ACC112 (cell line): ENCODE results near the gene ZNF281.
A peak's percentile ranks its signal among the peaks of the same experiment; 100 is the strongest.

Experiments
- H2AFZ ChIP-seq: fragments of 200-600 bp; sonication (generic); one replicate; pipeline ENCODE4 v1.6.0; 2017; ENCODE audit warnings: antibody characterized with exemption, low read length; ENCODE audit not compliant: unreplicated experiment
- H3K27ac ChIP-seq: fragments of 200-600 bp; sonication (generic); 2 replicates; pipeline ENCODE4 v1.5.1; 2014; ENCODE audit warnings: low read depth, mild to moderate bottlenecking, antibody characterized with exemption, low read length, moderate library complexity
- H3K27me3 ChIP-seq: fragments of 200-600 bp; sonication (generic); 2 replicates; pipeline ENCODE4 v1.6.1; 2014; ENCODE audit warnings: mild to moderate bottlenecking, antibody characterized with exemption, low read length, moderate library complexity, mixed read lengths; ENCODE audit not compliant: insufficient read depth
- H3K36me3 ChIP-seq: fragments of 200-600 bp; sonication (generic); 2 replicates; pipeline ENCODE4 v1.6.1; 2016; ENCODE audit warnings: mild to moderate bottlenecking, antibody characterized with exemption, low read length, moderate library complexity, mixed read lengths; ENCODE audit not compliant: insufficient read depth
- H3K4me1 ChIP-seq: fragments of 200-600 bp; sonication (generic); one replicate; pipeline ENCODE4 v1.6.1; 2016; ENCODE audit warnings: low read length, mixed read lengths; ENCODE audit not compliant: insufficient read depth, unreplicated experiment, control insufficient read depth
- H3K4me3 ChIP-seq: fragments of 200-600 bp; sonication (generic); 2 replicates; pipeline ENCODE4 v1.5.1; 2014; ENCODE audit warnings: mild to moderate bottlenecking, low read depth, low read length
- H3K79me2 ChIP-seq: fragments of 200-600 bp; sonication (generic); one replicate; pipeline ENCODE4 v1.6.0; 2016; ENCODE audit warnings: low read length; ENCODE audit not compliant: control insufficient read depth, unreplicated experiment, insufficient read depth

Gene ZNF281

GRCh38 chr1:200374569-200375295, 35.1 kb downstream of the ZNF281 start:
- no peaks in the 10 kb centered on the region for H3K36me3 ChIP-seq
- peaks cover 48% of the 10 kb centered on the region for H3K4me1 ChIP-seq
- H3K79me2 ChIP-seq, result no peaks in the 10 kb centered on the region
- peak overlapping the region; percentile 16 for H2AFZ ChIP-seq
- H3K4me3 ChIP-seq, result no peak overlapping the region
- H3K27me3 ChIP-seq, result no peaks in the 10 kb centered on the region
- H3K27ac ChIP-seq, result no peak overlapping the region

DNA sequence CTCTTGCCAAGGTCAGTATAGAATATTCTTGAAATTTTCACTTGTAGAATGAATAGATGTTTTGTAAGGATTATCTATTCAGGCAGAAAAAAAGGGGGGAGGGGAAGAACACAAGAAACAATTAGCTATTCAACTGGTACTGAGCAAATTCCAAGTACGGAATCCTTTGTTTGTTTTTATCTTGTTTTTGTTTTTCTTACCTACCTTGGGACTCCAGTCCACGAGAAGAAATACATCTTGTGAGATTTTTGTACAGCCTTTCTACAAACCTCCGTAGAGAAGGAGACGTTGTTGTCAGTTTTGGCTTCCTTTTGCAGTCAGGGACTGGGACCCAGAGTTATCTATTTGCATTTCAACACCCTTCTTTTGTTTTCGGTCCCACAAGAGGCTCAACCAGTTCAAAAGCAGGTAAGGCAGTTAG, 36.0 kb downstream of the ZNF281 start:
- no peaks in the 10 kb centered on the region for H3K36me3 ChIP-seq
- peak overlapping the region; percentile 16 for H2AFZ ChIP-seq
- no peaks in the 10 kb centered on the region for H3K27me3 ChIP-seq
- H3K79me2 ChIP-seq, result no peaks in the 10 kb centered on the region
- H3K4me3 ChIP-seq, result no peak overlapping the region
- H3K4me1 ChIP-seq, result peaks cover 44% of the 10 kb centered on the region
- H3K27ac ChIP-seq, result no peak overlapping the region

- H3K4me1 ChIP-seq, result peaks cover 43% of the 10 kb centered on the region
- no peak overlapping the region for H3K27ac ChIP-seq
These were observed 37.0 kb downstream of the ZNF281 start for GRCh38 chr1:200372885-200373181.

DNA sequence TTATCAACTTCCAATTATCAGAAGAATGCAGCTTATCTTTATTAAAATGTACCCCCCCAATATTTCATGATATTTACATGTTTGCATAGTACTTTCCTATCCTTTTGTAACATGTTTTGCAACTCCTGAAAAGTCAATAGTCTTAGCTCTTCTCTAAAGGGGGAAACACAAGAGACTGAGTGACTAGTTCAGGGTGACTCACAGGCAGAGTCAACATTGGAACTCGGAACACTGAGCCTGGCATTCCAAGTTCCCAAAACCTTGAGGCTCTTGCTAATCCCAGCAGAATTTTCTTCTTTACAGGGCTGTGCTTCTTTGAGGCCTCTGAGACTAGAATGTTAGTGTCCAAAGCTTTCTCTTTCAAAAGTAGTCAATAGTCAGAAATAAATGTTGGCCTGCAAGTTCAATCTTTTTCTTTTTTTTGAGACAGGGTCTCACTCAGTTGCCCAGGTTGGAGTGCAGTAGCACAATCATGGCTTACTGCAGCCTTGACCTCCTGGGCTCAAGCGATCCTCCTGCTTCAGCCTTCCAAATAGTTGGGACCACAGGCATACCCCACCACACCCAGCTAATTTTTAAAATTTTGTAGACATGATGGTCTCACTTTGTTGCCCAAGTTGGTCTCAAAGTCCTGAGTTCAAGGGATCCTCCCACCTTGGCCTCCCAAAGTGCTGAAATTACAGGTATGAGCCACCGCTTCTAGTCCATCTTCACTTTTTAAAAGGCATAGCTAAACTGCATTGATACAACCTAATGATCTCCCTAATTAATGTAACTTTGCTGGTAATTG, 37.5 kb downstream of the ZNF281 start:
- peak overlapping the region; percentile 35 for H3K27ac ChIP-seq
- H3K36me3 ChIP-seq, result no peaks in the 10 kb centered on the region
- no peak overlapping the region for H3K4me3 ChIP-seq
- no peaks in the 10 kb centered on the region for H3K27me3 ChIP-seq
- H3K4me1 ChIP-seq, result peaks cover 44% of the 10 kb centered on the region
- H3K79me2 ChIP-seq, result no peaks in the 10 kb centered on the region
- H2AFZ ChIP-seq, result no peak overlapping the region

More at GRCh38 chr1:200372885-200373181, 37.0 kb downstream of the ZNF281 start:
- H3K4me3 ChIP-seq, result no peak overlapping the region
- H2AFZ ChIP-seq, result no peak overlapping the region
- no peaks in the 10 kb centered on the region for H3K27me3 ChIP-seq
- H3K79me2 ChIP-seq, result no peaks in the 10 kb centered on the region
- no peaks in the 10 kb centered on the region for H3K36me3 ChIP-seq

DNA sequence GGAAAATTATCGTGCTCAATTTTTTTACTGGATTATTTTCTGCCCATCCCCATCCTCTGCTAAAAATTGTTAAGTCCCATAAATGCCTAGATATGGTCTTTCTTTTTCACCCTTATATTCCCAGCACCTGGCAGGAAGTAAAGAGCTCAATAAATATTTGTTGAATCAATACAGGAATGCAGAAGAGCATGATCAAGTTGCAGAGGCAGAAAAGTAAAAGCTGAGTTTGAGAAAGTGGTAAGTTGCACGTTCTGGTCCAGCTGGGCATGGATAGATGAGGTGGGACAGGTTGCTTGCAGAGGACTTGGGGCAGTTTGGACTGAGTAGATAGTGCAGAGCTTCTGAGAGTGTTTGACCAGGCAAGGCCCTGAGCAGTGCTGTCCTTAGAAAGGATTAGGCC, 40.1 kb downstream of the ZNF281 start:
- Histone ChIP-seq H3K27me3 (no peaks in the 10 kb centered on the region), H3K27ac (no peak overlapping the region), H3K79me2 (no peaks in the 10 kb centered on the region), H3K4me3 (no peak overlapping the region), H3K36me3 (no peaks in the 10 kb centered on the region), H2AFZ (no peak overlapping the region), H3K4me1 (peaks cover 53% of the 10 kb centered on the region)

DNA sequence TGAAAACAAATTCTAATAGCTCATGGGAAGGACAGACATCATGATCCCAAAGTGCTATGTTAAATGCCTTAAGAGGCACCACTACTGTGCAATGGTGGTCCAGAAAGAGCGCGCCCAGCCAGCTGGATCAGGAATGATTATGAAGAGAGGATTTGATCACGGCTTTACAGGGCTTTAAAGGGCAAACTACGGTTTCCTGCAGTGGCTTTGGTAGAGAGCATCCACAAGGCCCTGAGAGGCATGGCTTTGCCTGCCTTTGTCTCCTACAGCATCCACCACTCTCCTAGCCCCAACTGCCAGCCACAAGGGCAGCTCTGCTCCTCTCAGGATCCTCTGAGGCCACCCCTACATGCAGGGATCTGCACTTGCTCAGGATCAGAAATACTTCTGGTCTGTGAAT, 40.7 kb downstream of the ZNF281 start:
- no peaks in the 10 kb centered on the region for H3K27me3 ChIP-seq
- no peak overlapping the region for H3K27ac ChIP-seq
- H3K4me1 ChIP-seq, result peaks cover 53% of the 10 kb centered on the region
- H3K36me3 ChIP-seq, result no peaks in the 10 kb centered on the region
- no peaks in the 10 kb centered on the region for H3K79me2 ChIP-seq
- H3K4me3 ChIP-seq, result no peak overlapping the region
- H2AFZ ChIP-seq, result no peak overlapping the region

DNA sequence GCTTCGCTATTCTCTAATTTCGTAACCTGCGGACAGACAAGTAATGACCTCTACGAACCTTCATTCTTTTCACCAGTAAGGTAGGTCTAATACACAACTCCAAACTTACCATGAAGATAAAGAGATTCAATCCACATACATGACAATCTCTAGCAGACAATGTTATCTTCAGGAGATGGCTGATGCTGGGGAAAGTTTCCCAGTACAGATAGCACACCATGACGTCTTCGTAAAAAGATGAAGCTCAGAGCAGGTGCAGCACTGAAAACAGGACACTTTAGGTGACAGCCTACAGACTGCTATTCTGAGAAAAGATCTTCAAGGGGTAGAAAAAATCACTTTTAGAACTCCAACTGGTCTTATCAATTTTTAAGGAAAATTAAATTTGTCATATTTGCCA, 41.3 kb downstream of the ZNF281 start:
- Histone ChIP-seq H3K79me2 (no peaks in the 10 kb centered on the region), H3K36me3 (no peaks in the 10 kb centered on the region), H3K4me1 (peaks cover 53% of the 10 kb centered on the region), H3K4me3 (no peak overlapping the region), H3K27ac (no peak overlapping the region), H2AFZ (no peak overlapping the region), H3K27me3 (no peaks in the 10 kb centered on the region)

DNA sequence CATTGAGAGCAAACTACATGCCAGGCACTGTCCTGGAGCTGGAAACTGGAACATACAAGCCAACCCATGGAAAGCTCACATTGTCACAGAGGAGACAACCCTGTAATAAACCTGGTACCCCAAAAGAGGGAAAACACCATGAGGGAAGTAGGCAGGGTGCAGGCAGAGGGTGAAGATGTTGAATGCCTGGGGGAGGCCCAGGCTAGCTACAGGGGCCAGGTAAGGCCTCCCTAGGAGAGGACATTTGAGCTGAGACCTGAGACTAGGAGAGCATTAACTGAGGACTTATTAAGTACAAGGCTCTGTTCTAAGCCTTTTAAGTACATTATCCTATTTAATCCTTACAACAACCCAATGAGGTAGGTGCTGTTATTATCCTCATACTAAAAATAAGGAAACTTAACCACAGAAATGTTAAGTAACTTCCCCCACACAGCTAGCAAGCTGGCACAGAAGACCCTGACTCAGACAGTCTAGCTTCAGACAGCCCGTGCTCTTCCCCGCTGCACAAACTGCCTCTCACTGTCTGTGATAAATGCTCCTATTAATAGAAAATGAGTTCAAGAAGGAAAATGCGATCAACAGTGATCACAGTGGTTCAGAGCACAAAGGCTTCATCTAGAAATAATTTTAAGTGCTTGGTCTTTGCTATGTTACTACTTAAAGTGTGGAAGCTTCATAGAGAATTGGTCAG, 41.8 kb downstream of the ZNF281 start:
- H3K27ac ChIP-seq, result no peak overlapping the region
- peaks cover 54% of the 10 kb centered on the region for H3K4me1 ChIP-seq
- no peaks in the 10 kb centered on the region for H3K36me3 ChIP-seq
- no peaks in the 10 kb centered on the region for H3K27me3 ChIP-seq
- H3K4me3 ChIP-seq, result no peak overlapping the region
- H2AFZ ChIP-seq, result no peak overlapping the region
- no peaks in the 10 kb centered on the region for H3K79me2 ChIP-seq

DNA sequence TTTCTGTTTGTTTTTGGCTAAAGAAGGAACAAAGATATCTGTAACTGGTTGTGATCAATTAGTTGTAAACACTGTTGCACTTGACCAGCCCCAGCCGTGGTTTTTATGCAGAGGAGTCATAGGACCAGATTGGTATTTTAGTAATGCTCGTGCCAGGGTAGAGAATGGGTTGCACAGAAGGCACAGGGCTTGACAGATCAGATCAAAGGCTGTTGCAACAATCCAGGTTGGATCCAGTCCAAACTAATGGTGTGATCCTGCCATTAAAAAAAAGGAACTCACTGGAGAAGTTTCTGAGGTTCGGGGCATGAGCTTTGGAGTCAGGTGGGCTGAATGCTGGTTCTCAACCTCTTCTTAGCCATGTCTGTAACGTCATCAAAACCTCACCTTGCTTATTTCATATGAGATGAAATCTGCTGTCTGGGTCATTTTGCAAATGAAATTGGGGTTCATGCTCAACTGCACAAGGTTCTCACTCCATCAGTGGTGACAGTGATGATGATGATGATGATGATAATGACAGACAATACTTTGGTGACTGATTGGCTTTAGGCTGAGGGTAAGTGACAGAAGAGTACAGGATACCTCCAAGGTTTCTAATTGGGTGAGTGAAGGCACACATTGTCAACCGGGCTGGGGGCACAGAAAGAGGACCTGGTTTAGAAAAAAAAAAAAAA, 43.1 kb downstream of the ZNF281 start:
- H3K36me3 ChIP-seq, result no peaks in the 10 kb centered on the region
- H3K27me3 ChIP-seq, result no peaks in the 10 kb centered on the region
- H3K79me2 ChIP-seq, result no peaks in the 10 kb centered on the region
- no peak overlapping the region for H3K27ac ChIP-seq
- H2AFZ ChIP-seq, result no peak overlapping the region
- no peak overlapping the region for H3K4me3 ChIP-seq
- H3K4me1 ChIP-seq, result peaks cover 43% of the 10 kb centered on the region

DNA sequence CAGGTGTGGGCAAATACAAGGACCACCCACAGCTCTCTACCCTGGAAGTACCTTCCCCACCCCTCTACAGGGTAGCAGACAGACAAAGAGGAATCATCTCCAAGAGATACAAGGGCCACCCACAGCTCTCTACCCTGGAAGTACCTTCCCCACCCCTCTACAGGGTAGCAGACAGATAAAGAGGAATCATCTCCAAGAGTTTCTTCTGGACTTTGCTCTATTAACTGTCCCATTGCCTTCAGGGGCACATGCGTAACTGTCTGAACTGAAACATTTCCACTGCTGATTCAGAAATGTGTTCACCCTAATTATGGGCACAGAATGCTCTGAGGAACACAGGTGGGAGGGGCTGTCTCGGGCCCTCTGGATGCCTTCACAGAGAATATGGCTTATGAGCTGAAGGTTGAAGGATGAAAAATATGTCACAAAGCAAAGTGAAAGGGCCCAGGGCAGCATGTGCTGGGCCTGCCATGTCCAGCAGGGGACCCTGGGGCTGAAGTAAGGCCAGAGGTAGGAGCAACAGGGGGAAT, 43.9 kb downstream of the ZNF281 start:
- peaks cover 39% of the 10 kb centered on the region for H3K4me1 ChIP-seq
- H3K79me2 ChIP-seq, result no peaks in the 10 kb centered on the region
- no peak overlapping the region for H2AFZ ChIP-seq
- H3K27ac ChIP-seq, result no peak overlapping the region
- no peaks in the 10 kb centered on the region for H3K36me3 ChIP-seq
- H3K27me3 ChIP-seq, result no peaks in the 10 kb centered on the region
- H3K4me3 ChIP-seq, result no peak overlapping the region
